IMR-90 (cell line): Measurements from ENCODE around the gene ZNF771. TPM values are rescaled to one million over a fixed set of nuclear protein-coding genes. Genes with fewer than 3 reads are reported as not detected.
A peak's percentile ranks its signal among the peaks of the same experiment; 100 is the strongest.

Experiments
- ATAC-seq: fragments of 200-7000 bp; cut with Tn5 transposase; 2 replicates; pipeline ENCODE4 v1.9.1; 2020; ENCODE audit warnings: low read depth, mild to moderate bottlenecking, moderate library complexity
- BruUV-seq: library from RNA; stranded (reverse); fragments of 400-500 nt; replicated peaks from 2 replicates; lab custom pipeline; 2021; lab: Mats Ljungman, UMichigan
- CTCF ChIA-PET: fragments of 300-600 bp; formaldehyde crosslinking; extraction: SDS; loops from one replicate; lab custom pipeline; 2021; ENCODE audit warnings: antibody characterized with exemption; lab: Yijun Ruan, JAX
- POLR2A ChIA-PET: fragments of 300-600 bp; sonication (Branson Sonifier 250); formaldehyde crosslinking; loops from one replicate; lab custom pipeline; 2022; ENCODE audit warnings: antibody characterized with exemption; ENCODE audit not compliant: unreplicated experiment; lab: Charles Lee
- DNase-seq: peaks from one replicate; pipeline ENCODE4 v3.0.0; 2013
- H2AFZ ChIP-seq: replicated peaks from 2 replicates; pipeline ENCODE3; 2013; ENCODE audit warnings: low read length, mild to moderate bottlenecking; ENCODE audit not compliant: poor library complexity
- H2AK5ac ChIP-seq: 2 replicates; pipeline ENCODE4 v1.6.1; 2013; ENCODE audit warnings: low read depth, low read length, inconsistent platforms
- H2AK9ac ChIP-seq: replicated peaks from 2 replicates; pipeline ENCODE3; 2013; ENCODE audit warnings: mild to moderate bottlenecking, low read depth, low read length, moderate library complexity; ENCODE audit not compliant: poor library complexity
- H2BK120ac ChIP-seq: 2 replicates; pipeline ENCODE4 v1.6.1; 2013; ENCODE audit warnings: low read depth, low read length, inconsistent platforms
- H2BK15ac ChIP-seq: 3 replicates; pipeline ENCODE4 v1.6.1; 2013; ENCODE audit warnings: low read depth, low read length, inconsistent platforms
- H2BK20ac ChIP-seq: 2 replicates; pipeline ENCODE4 v1.6.1; 2013; ENCODE audit warnings: low read depth, mild to moderate bottlenecking, inconsistent platforms, low read length, moderate library complexity
- H2BK5ac ChIP-seq: 2 replicates; pipeline ENCODE4 v1.6.1; 2013; ENCODE audit warnings: mild to moderate bottlenecking, low read depth, low read length, inconsistent platforms; ENCODE audit not compliant: poor library complexity, severe bottlenecking
- H3K14ac ChIP-seq: replicated peaks from 2 replicates; pipeline ENCODE4 v1.6.1; 2013; ENCODE audit warnings: low read depth, low read length, inconsistent platforms
- H3K18ac ChIP-seq: 2 replicates; pipeline ENCODE4 v1.6.1; 2013; ENCODE audit warnings: low read depth, low read length, control low read depth
- H3K23ac ChIP-seq: 2 replicates; pipeline ENCODE4 v1.6.1; 2013; ENCODE audit warnings: low read depth, low read length, inconsistent platforms
- H3K27ac ChIP-seq: 2 replicates; pipeline ENCODE4 v1.5.1; 2013; ENCODE audit warnings: mild to moderate bottlenecking, control low read depth, low read length; ENCODE audit not compliant: insufficient read depth
- H3K27me3 ChIP-seq: 2 replicates; pipeline ENCODE4 v1.6.1; 2013; ENCODE audit warnings: low read length; ENCODE audit not compliant: control insufficient read depth, insufficient read depth
- H3K36me3 ChIP-seq: 2 replicates; pipeline ENCODE4 v1.6.1; 2013; ENCODE audit warnings: low read length, mixed read lengths; ENCODE audit not compliant: control insufficient read depth, insufficient read depth
- H3K4ac ChIP-seq: 2 replicates; pipeline ENCODE4 v1.6.1; 2013; ENCODE audit warnings: low read depth, low read length, inconsistent platforms
- H3K4me1 ChIP-seq: 2 replicates; pipeline ENCODE4 v1.6.1; 2013; ENCODE audit warnings: low read length, mixed read lengths; ENCODE audit not compliant: control insufficient read depth, insufficient read depth
- H3K4me2 ChIP-seq: 2 replicates; pipeline ENCODE4 v1.6.1; 2013; ENCODE audit warnings: low read depth, mild to moderate bottlenecking, control low read depth, low read length, moderate library complexity
- H3K4me3 ChIP-seq: 2 replicates; pipeline ENCODE4 v1.5.1; 2013; ENCODE audit warnings: low read depth, mild to moderate bottlenecking, control low read depth, low read length, moderate library complexity; ENCODE audit not compliant: insufficient read depth
- H3K56ac ChIP-seq: 2 replicates; pipeline ENCODE4 v1.6.1; 2013; ENCODE audit warnings: low read length, inconsistent platforms; ENCODE audit not compliant: insufficient read depth; ENCODE audit errors: extremely low read depth
- H3K79me1 ChIP-seq, 2 experiments: 2 replicates each; pipeline ENCODE4 v1.6.1; 2013; ENCODE audit warnings: low read length in 2 of 2, inconsistent platforms in 1 of 2, low read depth in 1 of 2
- H3K9ac ChIP-seq: 2 replicates; pipeline ENCODE4 v1.6.1; 2013; ENCODE audit warnings: low read depth, low read length, control low read depth
- H3K9me1 ChIP-seq: 2 replicates; pipeline ENCODE4 v1.6.1; 2013; ENCODE audit warnings: low read length, inconsistent platforms; ENCODE audit not compliant: insufficient read depth
- H3K9me3 ChIP-seq: 2 replicates; pipeline ENCODE4 v1.6.1; 2013; ENCODE audit warnings: low read length; ENCODE audit not compliant: control insufficient read depth, insufficient read depth
- H4K20me1 ChIP-seq: 2 replicates; pipeline ENCODE4 v1.6.1; 2013; ENCODE audit warnings: low read length, inconsistent platforms; ENCODE audit not compliant: insufficient read depth
- H4K5ac ChIP-seq: 2 replicates; pipeline ENCODE4 v1.6.1; 2013; ENCODE audit warnings: mild to moderate bottlenecking, low read depth, low read length, control low read depth
- H4K8ac ChIP-seq, 2 experiments: 2 replicates each; pipeline ENCODE4 v1.6.1; 2013; ENCODE audit warnings: low read depth in 2 of 2, low read length in 2 of 2, control low read depth in 1 of 2, inconsistent platforms in 1 of 2
- H4K91ac ChIP-seq: 2 replicates; pipeline ENCODE4 v1.6.1; 2013; ENCODE audit warnings: low read depth, low read length, inconsistent platforms; ENCODE audit not compliant: insufficient read depth
- BHLHE40 ChIP-seq: fragments of 150-350 bp; IDR thresholded peaks from 2 replicates; pipeline ENCODE4 v1.6.1; 2016; ENCODE audit warnings: mild to moderate bottlenecking, low read depth, low read length
- RAD21 ChIP-seq: IDR thresholded peaks from 2 replicates; pipeline ENCODE4 v1.6.1; 2012; ENCODE audit warnings: low read length, improper control_type of control experiment
- WGBS, 2 experiments: methylation state at CpG; one replicate each; pipeline versions ENCODE4 v1.1.5 to v1.1.7; 2013; ENCODE audit warnings: missing lambda C conversion rate in 2 of 2; ENCODE audit not compliant: insufficient read length in 1 of 2; ENCODE audit errors: extremely low coverage in 2 of 2; 5-methylcytosine and 5-hydroxymethylcytosine counted together
- dilution Hi-C: fragments of 300-500 bp; cut with HindIII; formaldehyde crosslinking; loops from one replicate; pipeline ENCODE4 v1.14.3; 2018; ENCODE audit warnings: low sequenced_read_pairs; ENCODE audit not compliant: unreplicated experiment
- in situ Hi-C: fragments of 300-500 bp; cut with MboI; formaldehyde crosslinking; loops from 3 replicates; pipeline ENCODE4 v1.14.3; 2019; ENCODE audit warnings: low sequenced_read_pairs, inconsistent platforms, mixed read lengths
- intact Hi-C: fragments of 100-400 bp; cut with micrococcal nuclease; formaldehyde crosslinking; loops from 2 replicates; pipeline ENCODE4 v1.10.0; 2022
- polyA plus RNA-seq, 3 experiments: library from polyadenylated mRNA; depleted of rRNA; stranded (reverse); fragments of >200 nt; gene quantifications; 2 replicates each; pipeline ENCODE4 v1.2.3, GENCODE V29; 2012; ENCODE audit warnings: low replicate concordance in 1 of 3
- total RNA-seq: library from RNA; depleted of rRNA; stranded (reverse); fragments of >200 nt; gene quantifications from 2 replicates; pipeline ENCODE4 v1.2.3, GENCODE V29; 2012

The ZNF771 gene
- total and polyA plus RNA-seq, 2 of the 4 experiments (the other 2 are of a cell fraction) = 5.2 to 10.9 TPM

DNA sequence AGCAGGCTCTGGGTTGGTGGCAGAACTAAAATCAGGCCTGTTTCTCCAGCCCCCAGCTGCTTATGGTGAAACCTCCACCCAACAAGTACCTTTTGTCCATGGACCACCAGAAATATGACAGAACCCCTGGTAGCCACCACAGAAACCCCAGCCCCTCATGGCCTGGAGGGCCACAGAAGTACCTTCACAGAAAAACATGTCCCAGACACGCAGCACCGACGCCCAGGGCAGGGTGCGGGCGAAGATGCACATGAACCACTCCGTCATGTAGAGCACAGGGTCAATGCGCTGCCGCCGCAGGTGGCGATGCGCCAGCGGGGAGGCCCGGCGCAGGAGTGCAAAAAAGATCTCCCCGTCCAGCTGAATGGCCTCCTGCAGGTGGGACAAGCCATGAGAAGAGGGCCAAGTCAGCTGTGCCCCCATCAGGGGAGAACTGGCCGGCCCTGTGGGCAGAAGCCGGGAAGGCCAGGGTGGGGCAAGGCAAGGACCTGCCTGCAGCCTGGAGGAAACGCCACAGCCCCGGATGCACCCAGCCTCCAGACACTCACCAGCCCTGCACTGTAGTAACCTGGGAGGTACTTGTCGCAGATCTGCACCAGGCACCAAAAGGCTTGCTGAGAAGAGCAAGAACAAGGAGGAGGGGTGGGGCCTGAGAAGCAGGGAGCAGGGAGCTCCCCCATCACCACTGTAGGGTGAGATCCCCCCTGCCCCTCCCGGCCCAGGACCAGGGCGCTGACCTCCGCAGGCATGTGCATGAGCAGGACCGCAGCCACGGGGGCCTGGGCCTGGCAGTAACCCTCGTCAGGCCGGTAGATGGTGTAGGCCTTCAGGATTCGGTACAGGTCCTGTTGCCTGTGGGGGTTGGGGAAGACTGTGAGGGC is 48.2 kb upstream of the ZNF771 start:
- Histone ChIP-seq H2BK15ac (no peak overlapping the region), H3K9ac (no peak overlapping the region), H3K4me3 (no peak overlapping the region), H3K23ac (no peak overlapping the region), H2BK120ac (no peak overlapping the region), H3K79me1 (peaks cover 15 to 50% of the 10 kb centered on the region in 2 experiments), H3K27ac (no peak overlapping the region), H3K14ac (no peak overlapping the region), H4K91ac (no peak overlapping the region), H2AK5ac (no peak overlapping the region), H3K36me3 (peaks cover 37% of the 10 kb centered on the region), H3K4ac (no peak overlapping the region), H3K18ac (no peak overlapping the region), H3K4me1 (peaks cover 5% of the 10 kb centered on the region; the same call in 1 of the 2 replicates), H2AFZ (no peak overlapping the region), H4K5ac (no peak overlapping the region), H2AK9ac (peak overlapping the region; percentile 34), H4K20me1 (peaks cover 5% of the 10 kb centered on the region; the same call in 1 of the 2 replicates), H3K56ac (no peak overlapping the region), H2BK20ac (no peak overlapping the region), H4K8ac (no peak overlapping the region), H3K4me2 (no peak overlapping the region), H3K9me1 (peaks cover 7% of the 10 kb centered on the region; the same call in 1 of the 2 replicates), H3K27me3 (no peaks in the 10 kb centered on the region), H2BK5ac (no peak overlapping the region), H3K9me3 (no peaks in the 10 kb centered on the region)
- DNase-seq = no peak
- in situ Hi-C loops (no loop called here), dilution Hi-C loops (no loop called here), intact Hi-C loops (no loop called here)
- no peak for ATAC-seq
- POLR2A ChIA-PET = no interaction called here
- no peak for TF ChIP-seq BHLHE40
- TF ChIP-seq RAD21 = no peak
- no TSS peak for BruUV-seq
- CTCF ChIA-PET = interaction anchor here (0.6 kb wide), 1 partner anchor 10 kb away, joined by 4 read pairs; no protein-coding TSS in a partner anchor
- 99% methylated on average over 11 of the region's 28 CpGs; no CpG with 5 or more reads in 1 of the 2 experiments for WGBS, 2 experiments
